Keratinocyte (primary cell): ENCODE measurements around the gene ATP11A. TPM values are rescaled to one million over a fixed set of nuclear protein-coding genes. Genes with fewer than 3 reads are reported as not detected.

Experiments
- DNase-seq: peaks from one replicate; pipeline ENCODE4 v3.0.0-alpha.2; 2011; ENCODE audit warnings: low read depth, missing footprints, low spot score
- FAIRE-seq: peaks from 2 replicates; lab custom pipeline; 2011; peaks lifted over from hg19 to GRCh38; lab: Jason Lieb, UNC
- H2AFZ ChIP-seq: 2 replicates; pipeline ENCODE4 v1.6.0; 2012; ENCODE audit warnings: low read length, control low read depth, inconsistent platforms; ENCODE audit not compliant: control insufficient read depth
- H3K27ac ChIP-seq: 2 replicates; pipeline ENCODE4 v1.5.1; 2011; ENCODE audit warnings: low read length; ENCODE audit not compliant: control insufficient read depth, insufficient read depth
- H3K27me3 ChIP-seq: 3 replicates; pipeline ENCODE4 v1.6.0; 2011; ENCODE audit warnings: low read length; ENCODE audit not compliant: control insufficient read depth, insufficient read depth; ENCODE audit errors: extremely low read depth
- H3K36me3 ChIP-seq, 2 experiments: 2 replicates in 1 of 2; 3 replicates in 1 of 2; pipeline ENCODE4 v1.5.1; 2011; ENCODE audit warnings: low read length in 2 of 2, mild to moderate bottlenecking in 1 of 2; ENCODE audit not compliant: control insufficient read depth in 2 of 2, insufficient read depth in 2 of 2; ENCODE audit errors: extremely low read depth in 1 of 2
- H3K4me1 ChIP-seq: 3 replicates; pipeline ENCODE4 v1.5.1; 2011; ENCODE audit warnings: low read length; ENCODE audit not compliant: control insufficient read depth, insufficient read depth; ENCODE audit errors: extremely low read depth
- H3K4me2 ChIP-seq: 3 replicates; pipeline ENCODE4 v1.6.0; 2011; ENCODE audit warnings: low read depth, low read length; ENCODE audit not compliant: control insufficient read depth, insufficient read depth; ENCODE audit errors: extremely low read depth
- H3K4me3 ChIP-seq, 3 experiments: fragments of 200-600 bp in 1 of 3; sonication (generic) in 1 of 3; 2 replicates in 2 of 3; 3 replicates in 1 of 3; pipeline ENCODE4 v1.5.1; 2011 to 2016; ENCODE audit warnings: low read length in 3 of 3, mild to moderate bottlenecking in 3 of 3, control low read depth in 2 of 3, inconsistent platforms in 1 of 3, low read depth in 1 of 3, mixed read lengths in 1 of 3, mixed run types in 1 of 3, moderate library complexity in 1 of 3; ENCODE audit not compliant: control insufficient read depth in 2 of 3, insufficient read depth in 2 of 3; ENCODE audit errors: extremely low read depth in 1 of 3
- H3K79me2 ChIP-seq: 2 replicates; pipeline ENCODE4 v1.6.0; 2012; ENCODE audit warnings: low read length; ENCODE audit not compliant: control insufficient read depth, insufficient read depth
- H3K9ac ChIP-seq: 3 replicates; pipeline ENCODE4 v1.6.0; 2011; ENCODE audit warnings: low read length; ENCODE audit not compliant: control insufficient read depth, insufficient read depth; ENCODE audit errors: extremely low read depth
- H3K9me1 ChIP-seq: 3 replicates; pipeline ENCODE4 v1.6.0; 2011; ENCODE audit warnings: low read length; ENCODE audit not compliant: control insufficient read depth, insufficient read depth; ENCODE audit errors: extremely low read depth
- H3K9me3 ChIP-seq: 2 replicates; pipeline ENCODE4 v1.5.1; 2012; ENCODE audit warnings: low read depth, low read length; ENCODE audit not compliant: control insufficient read depth
- H4K20me1 ChIP-seq: 3 replicates; pipeline ENCODE4 v1.6.0; 2011; ENCODE audit warnings: low read length; ENCODE audit not compliant: control insufficient read depth, insufficient read depth; ENCODE audit errors: extremely low read depth
- CTCF ChIP-seq, 3 experiments: IDR thresholded peaks in 1 of 3; conservative IDR thresholded peaks in 1 of 3; optimal IDR thresholded peaks in 1 of 3; 2 replicates in 2 of 3; 3 replicates in 1 of 3; pipeline versions ENCODE3 to v1.5.1; 2011; ENCODE audit warnings: low read length in 3 of 3, mild to moderate bottlenecking in 3 of 3, moderate library complexity in 2 of 3, control low read depth in 1 of 3, inconsistent platforms in 1 of 3; ENCODE audit not compliant: insufficient read depth in 2 of 3; ENCODE audit errors: extremely low read depth in 1 of 3
- EZH2 ChIP-seq: IDR thresholded peaks from one replicate; pipeline ENCODE4 v1.6.1; 2012; ENCODE audit warnings: inconsistent platforms, mild to moderate bottlenecking, low read length, moderate library complexity
- dilution Hi-C: fragments of 300-500 bp; cut with MboI; formaldehyde crosslinking; loops from one replicate; pipeline ENCODE4 v1.7.0; 2020; ENCODE audit warnings: low sequenced_read_pairs; ENCODE audit not compliant: extremely low pct_ligation_motif_present
- polyA plus RNA-seq, 5 experiments: library from polyadenylated mRNA; depleted of rRNA in 3 of 5; stranded (reverse) in 3 of 5; stranded (forward) in 1 of 5; unstranded in 1 of 5; fragments of >200 nt; gene quantifications; 1 replicate in 1 of 5; 2 replicates in 3 of 5; 3 replicates in 1 of 5; pipeline versions ENCODE4 v1.2.1 to v1.2.3, GENCODE V29; 2011 to 2012; ENCODE audit warnings: missing spikeins in 2 of 5, low read depth in 1 of 5, low replicate concordance in 1 of 5

ATP11A gene
- polyA plus RNA-seq, 1 donor (not counting 4 experiments of a cell fraction or from before 2014, with no cell fraction given) = 4.3 TPM

- Histone ChIP-seq H3K9me3 (no peaks in the 10 kb centered on the region), H3K9ac (no peak overlapping the region), H3K4me3 (no peak overlapping the region), H3K4me1 (no peaks in the 10 kb centered on the region), H3K27ac (no peak overlapping the region), H4K20me1 (no peaks in the 10 kb centered on the region), H3K4me2 (no peak overlapping the region), H3K9me1 (no peaks in the 10 kb centered on the region), H2AFZ (no peak overlapping the region), H3K36me3 (peaks cover 0 to under 1% of the 10 kb centered on the region in 2 experiments), H3K27me3 (no peaks in the 10 kb centered on the region), H3K79me2 (peaks cover 32% of the 10 kb centered on the region)
- dilution Hi-C loops = no loop called here
- DNase-seq = no peak
- TF ChIP-seq CTCF (optimal IDR thresholded peaks at IDR 0.05 in 1 of 3, IDR thresholded peaks at IDR 0.05 in 1 of 3, conservative IDR thresholded peaks at IDR 0.05 in 1 of 3; ENCODE audit: extremely low read depth in 1 of 3, insufficient read depth in 2 of 3, low read length in 3 of 3) = no peak
- no peak for TF ChIP-seq EZH2
- FAIRE-seq = no peak
Measured at GRCh38 chr13:112704308-112705145, 14.7 kb downstream of the ATP11A start.

DNA sequence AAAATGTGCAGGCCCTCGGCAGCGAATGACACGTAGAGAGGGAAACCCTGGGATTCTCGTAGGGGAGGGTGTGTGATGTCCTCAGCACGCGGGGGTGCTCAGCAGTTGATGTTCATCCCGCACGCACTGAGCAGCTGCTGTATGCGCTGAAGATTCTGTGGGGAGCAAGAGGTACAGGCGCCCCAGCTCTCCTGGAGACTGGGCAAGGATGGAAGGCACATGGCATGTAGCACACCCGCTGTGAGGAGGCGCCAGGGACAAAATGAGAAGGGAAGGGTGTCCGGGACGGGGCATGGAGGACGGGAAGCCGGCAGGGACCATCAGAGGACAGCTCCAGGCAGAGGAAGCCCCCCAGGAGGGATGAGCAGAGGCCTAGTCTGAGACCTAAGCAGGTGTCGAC is 15.4 kb downstream of the ATP11A start:
- dilution Hi-C loops = no loop called here

More for the DNA sequence above, 15.4 kb downstream of the ATP11A start:
- Histone ChIP-seq H3K4me3 (no peak overlapping the region), H2AFZ (no peak overlapping the region), H3K36me3 (no peaks in the 10 kb centered on the region), H3K27me3 (no peaks in the 10 kb centered on the region), H3K4me1 (peaks cover 2% of the 10 kb centered on the region), H3K4me2 (no peak overlapping the region), H4K20me1 (no peaks in the 10 kb centered on the region), H3K9ac (no peak overlapping the region), H3K9me1 (no peaks in the 10 kb centered on the region), H3K27ac (no peak overlapping the region), H3K79me2 (peaks cover 30% of the 10 kb centered on the region), H3K9me3 (no peaks in the 10 kb centered on the region)
- TF ChIP-seq CTCF (optimal IDR thresholded peaks at IDR 0.05 in 1 of 3, IDR thresholded peaks at IDR 0.05 in 1 of 3, conservative IDR thresholded peaks at IDR 0.05 in 1 of 3; ENCODE audit: extremely low read depth in 1 of 3, insufficient read depth in 2 of 3, low read length in 3 of 3) (no peak), EZH2 (no peak)
- FAIRE-seq (no peak), DNase-seq (no peak)
